Neural crest cell (in vitro differentiated cells): ENCODE results near the gene SLC9A4. TPM values are rescaled to one million over a fixed set of nuclear protein-coding genes. Genes with fewer than 3 reads are reported as not detected.

Experiments
- DNase-seq: peaks from one replicate; pipeline ENCODE4 v3.0.0; 2021; ENCODE audit warnings: low read depth, mixed read lengths, low spot score
- H3K27ac Mint-ChIP-seq: one replicate; pipeline ENCODE4 v1.8.0; 2021; ENCODE audit warnings: mild to moderate bottlenecking, mixed read lengths; ENCODE audit not compliant: unreplicated experiment
- H3K27me3 Mint-ChIP-seq: 2 replicates; pipeline ENCODE4 v1.8.0; 2021; ENCODE audit warnings: low read depth, mild to moderate bottlenecking, mixed read lengths
- H3K36me3 Mint-ChIP-seq: 2 replicates; pipeline ENCODE4 v1.8.0; 2021; ENCODE audit warnings: low read depth, mild to moderate bottlenecking, mixed read lengths
- H3K4me1 Mint-ChIP-seq: 2 replicates; pipeline ENCODE4 v1.8.0; 2021; ENCODE audit warnings: mixed read lengths
- H3K4me3 Mint-ChIP-seq: one replicate; pipeline ENCODE4 v1.8.0; 2021; ENCODE audit warnings: mild to moderate bottlenecking, mixed read lengths
- H3K9me3 Mint-ChIP-seq: 2 replicates; pipeline ENCODE4 v1.8.0; 2021; ENCODE audit warnings: mixed read lengths
- CTCF ChIP-seq: fragments of 200-600 bp; sonication (generic); conservative IDR thresholded peaks from 2 replicates; pipeline ENCODE4 v1.5.0; 2021; ENCODE audit warnings: antibody characterized with exemption, mild to moderate bottlenecking
- total RNA-seq: library from RNA; stranded (reverse); gene quantifications from 2 replicates; pipeline ENCODE4 v1.2.1, GENCODE V29; 2021

Gene SLC9A4
- total RNA-seq, 1 donor from 2014 or later, result not detected

DNA sequence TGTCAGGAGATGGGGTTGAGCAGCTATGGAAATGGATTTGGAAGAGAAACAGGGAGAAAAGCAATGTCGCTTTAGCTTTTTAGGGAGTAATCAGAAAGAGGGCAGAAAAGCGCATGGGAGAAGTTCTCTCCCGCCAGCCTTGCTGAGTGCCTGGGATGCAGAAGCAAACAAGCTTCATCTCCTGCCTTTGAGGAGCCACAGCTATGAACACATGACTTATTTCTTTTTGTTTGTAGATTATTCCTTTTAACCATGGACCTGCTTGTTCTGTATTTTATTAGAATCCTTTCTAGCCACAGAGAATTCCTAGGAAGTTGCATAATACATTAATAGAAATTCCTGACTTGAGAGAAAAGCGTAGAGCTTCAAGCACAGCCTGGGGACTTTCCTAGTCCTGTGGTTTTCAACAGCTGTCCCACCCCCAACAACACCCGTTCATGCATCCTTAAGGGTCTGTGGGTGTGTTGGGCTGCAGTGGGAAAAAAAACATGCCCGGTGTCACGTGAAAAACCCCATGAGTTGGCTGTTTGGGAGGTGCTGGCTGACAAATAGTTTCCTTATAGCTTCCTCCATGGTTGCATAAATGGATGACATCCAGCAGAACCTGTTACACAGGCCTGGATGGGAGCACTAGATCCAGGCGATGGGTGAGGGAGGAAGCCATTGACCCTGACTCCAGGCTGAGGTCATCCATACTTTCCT lies 14.9 kb downstream of the SLC9A4 start:
- Mint-ChIP-seq H3K4me1 (no peaks in the 10 kb centered on the region), H3K9me3 (no peaks in the 10 kb centered on the region), H3K27me3 (no peaks in the 10 kb centered on the region), H3K27ac (no peak overlapping the region), H3K4me3 (no peak overlapping the region), H3K36me3 (no peaks in the 10 kb centered on the region)
- no peak for DNase-seq
- TF ChIP-seq CTCF, result no peak

DNA sequence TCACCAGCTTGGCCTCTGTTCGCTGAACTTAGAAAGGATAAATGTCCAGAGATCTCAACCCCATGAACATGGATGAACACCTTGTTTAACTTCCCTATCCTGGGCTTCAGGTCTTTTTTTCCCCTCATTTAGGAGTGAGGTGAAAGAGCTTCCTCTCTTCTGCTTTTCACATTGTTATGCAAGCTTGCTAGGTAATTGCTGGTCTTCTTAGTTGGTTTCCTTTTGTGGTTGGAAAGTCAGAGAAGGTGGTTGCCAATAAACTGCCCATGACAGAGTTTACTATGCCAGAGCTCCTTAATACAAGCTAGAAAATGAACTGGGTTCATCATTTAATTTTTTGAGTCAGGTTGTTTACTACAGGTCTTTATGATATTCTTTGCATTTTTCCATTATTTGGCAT lies 16.6 kb downstream of the SLC9A4 start:
- Mint-ChIP-seq H3K4me3 (no peak overlapping the region), H3K27me3 (no peaks in the 10 kb centered on the region), H3K9me3 (peaks cover 6% of the 10 kb centered on the region), H3K27ac (no peak overlapping the region), H3K36me3 (no peaks in the 10 kb centered on the region), H3K4me1 (no peaks in the 10 kb centered on the region)
- no peak for DNase-seq
- TF ChIP-seq CTCF, result no peak

GRCh38 chr2:102492006-102492405 lies 19.0 kb downstream of the SLC9A4 start:
- Mint-ChIP-seq H3K27ac (no peak overlapping the region), H3K9me3 (peaks cover 12% of the 10 kb centered on the region), H3K27me3 (peaks cover 3% of the 10 kb centered on the region), H3K4me3 (no peak overlapping the region), H3K36me3 (no peaks in the 10 kb centered on the region), H3K4me1 (no peaks in the 10 kb centered on the region)
- no peak for DNase-seq
- TF ChIP-seq CTCF, result no peak

DNA sequence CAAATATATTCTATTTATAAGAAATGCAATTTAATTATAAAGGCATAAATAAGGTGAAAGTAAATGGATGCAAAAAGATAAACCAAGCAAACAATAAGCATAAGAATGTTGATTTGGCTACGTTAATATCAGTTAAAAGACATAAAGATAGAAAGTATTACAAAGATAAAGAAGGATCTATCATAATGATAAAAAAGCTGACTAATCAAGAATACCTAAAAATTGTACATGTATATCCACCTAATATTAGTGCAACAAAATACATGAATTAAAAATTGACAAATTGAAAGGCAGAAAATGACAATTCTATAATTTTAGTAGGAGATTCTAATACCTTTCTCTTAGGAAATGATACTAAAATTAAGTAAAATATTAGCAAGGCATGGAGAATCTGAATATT lies 21.5 kb downstream of the SLC9A4 start:
- Mint-ChIP-seq H3K4me3 (no peak overlapping the region), H3K4me1 (no peaks in the 10 kb centered on the region), H3K9me3 (peaks cover 12% of the 10 kb centered on the region), H3K36me3 (no peaks in the 10 kb centered on the region), H3K27ac (no peak overlapping the region), H3K27me3 (peaks cover 3% of the 10 kb centered on the region)
- no peak for DNase-seq
- no peak for TF ChIP-seq CTCF

- no peak overlapping the region for H3K27ac Mint-ChIP-seq
- no peak for TF ChIP-seq CTCF
- no peak overlapping the region for H3K4me3 Mint-ChIP-seq
- DNase-seq, result no peak
- H3K4me1 Mint-ChIP-seq, result no peaks in the 10 kb centered on the region
- no peaks in the 10 kb centered on the region for H3K36me3 Mint-ChIP-seq
- H3K9me3 Mint-ChIP-seq, result peaks cover 9% of the 10 kb centered on the region
- peaks cover 3% of the 10 kb centered on the region for H3K27me3 Mint-ChIP-seq
These were observed 25.4 kb downstream of the SLC9A4 start for GRCh38 chr2:102498414-102498813.
